ENCODE results near the gene TNRC6C.

The TNRC6C gene

DNA sequence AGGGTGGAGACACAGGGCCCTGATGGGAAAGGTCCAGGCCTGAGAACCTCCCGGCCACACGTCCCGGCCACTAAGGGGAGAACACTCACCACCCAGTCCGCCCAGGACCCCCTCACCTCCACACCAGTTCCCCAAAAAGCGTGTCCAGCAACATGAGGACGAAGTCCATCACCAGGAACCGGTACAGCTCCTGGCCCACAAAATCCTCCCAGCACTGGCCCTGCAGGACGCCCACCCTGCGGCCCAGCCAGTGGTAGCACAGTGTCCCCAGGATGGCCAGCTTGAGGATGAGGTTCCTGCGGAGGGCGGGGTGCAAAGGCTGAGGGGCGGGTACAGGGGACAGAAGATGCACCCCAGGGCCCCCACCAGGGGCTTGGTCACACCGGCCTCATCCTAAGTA is 162.0 kb downstream of the TNRC6C start:
- intact Hi-C loops (cut with micrococcal nuclease) = no loop called here
- peaks cover 62% of the 10 kb centered on the region for H3K4me1 Mint-ChIP-seq (ENCODE audit: low read depth)
- no peak overlapping the region for H3K27ac Mint-ChIP-seq
- no peak overlapping the region for H3K4me3 Mint-ChIP-seq
- H3K9me3 Mint-ChIP-seq = no peaks in the 10 kb centered on the region
- no peaks in the 10 kb centered on the region for H3K27me3 Mint-ChIP-seq
- peaks cover 96% of the 10 kb centered on the region for H3K36me3 Mint-ChIP-seq (ENCODE audit: low read depth)

DNA sequence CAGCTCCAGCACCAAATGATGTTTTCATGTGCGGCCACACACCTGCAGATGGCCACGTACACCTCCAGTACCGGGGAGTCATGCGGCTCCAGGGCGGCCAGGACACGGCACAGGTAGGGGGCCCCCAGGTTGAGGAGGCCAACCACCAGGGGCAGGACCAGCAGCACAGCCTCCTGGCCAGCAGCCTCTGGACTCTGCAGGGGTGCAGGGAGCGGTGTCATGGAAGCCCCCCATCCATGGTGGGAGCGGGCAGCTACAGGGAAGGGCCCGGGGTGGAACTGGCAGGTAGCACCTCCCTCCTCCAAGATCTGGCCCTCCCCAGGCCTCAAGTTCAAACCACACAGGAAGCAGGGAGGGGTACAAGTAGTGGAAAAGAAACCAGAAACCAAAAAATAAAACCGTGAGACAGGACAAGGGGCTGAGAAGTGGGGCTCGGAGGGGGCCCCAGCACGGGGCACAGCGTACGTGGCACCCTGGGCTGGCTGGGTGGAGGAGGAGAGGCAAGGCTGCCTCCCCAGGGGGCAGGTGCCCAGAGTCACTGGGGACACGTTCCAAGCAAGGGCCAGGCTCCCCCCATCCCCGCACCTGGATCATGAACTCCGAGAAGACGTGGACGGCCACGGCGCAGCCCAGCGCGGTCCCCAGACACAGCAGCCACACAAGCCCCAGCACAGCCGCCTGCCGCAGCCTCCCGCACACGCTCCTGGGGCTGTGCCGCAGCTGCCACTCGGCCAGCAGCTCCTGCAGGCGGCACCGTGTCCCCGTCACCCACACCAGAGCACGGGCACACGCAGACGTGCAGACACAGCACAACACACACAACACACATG is 162.7 kb downstream of the TNRC6C start:
- Mint-ChIP-seq H3K36me3 (ENCODE audit: low read depth) (peaks cover 99% of the 10 kb centered on the region), H3K27ac (peak overlapping the region; percentile 4), H3K4me1 (ENCODE audit: low read depth) (peaks cover 68% of the 10 kb centered on the region), H3K4me3 (no peak overlapping the region), H3K27me3 (no peaks in the 10 kb centered on the region), H3K9me3 (no peaks in the 10 kb centered on the region)
- intact Hi-C loops (cut with micrococcal nuclease) = no loop called here

DNA sequence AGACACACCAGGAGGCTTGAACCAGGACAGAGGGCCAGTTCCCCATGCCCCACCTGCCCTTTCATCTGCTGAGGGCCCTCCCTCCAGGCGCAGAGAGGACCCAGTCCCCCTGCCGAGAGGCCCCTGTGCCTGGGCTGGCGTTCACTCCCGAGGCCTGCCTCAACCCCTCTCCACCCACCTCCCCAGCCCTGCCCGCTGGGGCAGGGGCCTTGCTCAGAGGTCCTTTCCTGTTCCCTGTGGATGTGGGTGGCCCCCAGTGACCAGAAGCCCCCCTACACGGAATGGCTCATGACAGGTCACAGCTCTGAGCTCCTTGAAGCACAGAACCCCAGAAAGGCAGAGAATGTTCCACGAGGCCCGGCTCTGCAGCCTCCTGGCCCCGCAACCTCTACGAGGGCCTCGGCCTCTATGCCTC is 163.3 kb downstream of the TNRC6C start:
- intact Hi-C loops (cut with micrococcal nuclease) = no loop called here
- Mint-ChIP-seq H3K27ac (peak overlapping the region; percentile 4), H3K4me3 (no peak overlapping the region), H3K4me1 (ENCODE audit: low read depth) (peaks cover 75% of the 10 kb centered on the region), H3K9me3 (no peaks in the 10 kb centered on the region), H3K27me3 (no peaks in the 10 kb centered on the region), H3K36me3 (ENCODE audit: low read depth) (peaks cover 99% of the 10 kb centered on the region)

DNA sequence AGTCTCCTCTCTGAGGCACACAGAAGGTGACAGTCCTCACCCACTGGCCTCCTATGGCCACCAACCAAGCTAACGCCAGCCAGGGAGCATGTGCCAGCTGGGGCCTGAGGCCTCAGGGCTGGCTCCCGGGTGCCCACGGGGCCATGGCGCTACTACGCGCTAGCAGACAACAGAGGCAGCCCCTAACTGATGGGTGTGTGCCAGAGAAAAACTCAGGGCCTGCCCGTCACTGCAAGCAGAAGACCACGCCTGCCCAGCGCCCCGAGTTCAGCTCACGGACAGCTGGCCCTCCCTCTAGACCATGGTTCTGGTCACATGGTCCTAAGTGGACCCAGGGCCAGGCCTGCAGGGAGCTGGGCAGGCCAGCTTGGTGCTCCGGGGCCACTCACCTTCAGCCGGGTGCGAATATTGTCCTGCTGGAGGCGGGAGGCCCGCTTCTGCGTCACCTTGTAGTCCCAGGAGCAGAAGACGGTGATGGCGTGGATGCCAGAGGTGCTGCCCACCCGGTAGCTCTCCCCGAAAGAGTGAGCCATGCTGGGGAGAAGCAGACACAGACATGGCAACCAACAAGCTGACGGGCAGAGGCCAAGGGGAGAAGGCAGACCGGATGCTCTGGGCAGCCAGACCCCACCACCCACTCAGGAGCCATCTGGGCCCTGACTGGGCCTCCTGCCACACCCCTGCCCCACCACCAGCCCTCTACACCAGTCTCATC is 163.9 kb downstream of the TNRC6C start:
- intact Hi-C loops (cut with micrococcal nuclease) = no loop called here
- peaks cover 80% of the 10 kb centered on the region for H3K4me1 Mint-ChIP-seq (ENCODE audit: low read depth)
- H3K27me3 Mint-ChIP-seq = no peaks in the 10 kb centered on the region
- peaks cover 99% of the 10 kb centered on the region for H3K36me3 Mint-ChIP-seq (ENCODE audit: low read depth)
- no peaks in the 10 kb centered on the region for H3K9me3 Mint-ChIP-seq
- no peak overlapping the region for H3K4me3 Mint-ChIP-seq
- peak overlapping the region; percentile 4 for H3K27ac Mint-ChIP-seq

DNA sequence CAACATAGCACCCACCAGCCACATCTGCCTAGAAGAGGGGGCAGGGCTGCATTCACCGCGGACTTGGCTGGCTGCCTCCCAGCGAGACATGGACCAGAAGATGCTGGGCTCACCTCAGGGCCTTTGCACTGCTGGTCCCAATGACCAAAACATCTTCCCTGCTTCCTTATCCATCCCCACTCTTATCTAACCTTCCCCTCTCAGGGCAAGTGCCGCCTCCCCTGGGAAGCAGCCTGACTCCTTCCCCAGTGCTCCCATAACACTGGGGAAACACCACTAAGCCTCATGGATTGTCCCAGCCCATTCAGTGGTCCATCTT is 164.4 kb downstream of the TNRC6C start:
- Mint-ChIP-seq H3K27me3 (no peaks in the 10 kb centered on the region), H3K36me3 (ENCODE audit: low read depth) (peaks cover 99% of the 10 kb centered on the region), H3K27ac (no peak overlapping the region), H3K4me3 (no peak overlapping the region), H3K9me3 (no peaks in the 10 kb centered on the region), H3K4me1 (ENCODE audit: low read depth) (peaks cover 80% of the 10 kb centered on the region)
- intact Hi-C loops (cut with micrococcal nuclease) = no loop called here

DNA sequence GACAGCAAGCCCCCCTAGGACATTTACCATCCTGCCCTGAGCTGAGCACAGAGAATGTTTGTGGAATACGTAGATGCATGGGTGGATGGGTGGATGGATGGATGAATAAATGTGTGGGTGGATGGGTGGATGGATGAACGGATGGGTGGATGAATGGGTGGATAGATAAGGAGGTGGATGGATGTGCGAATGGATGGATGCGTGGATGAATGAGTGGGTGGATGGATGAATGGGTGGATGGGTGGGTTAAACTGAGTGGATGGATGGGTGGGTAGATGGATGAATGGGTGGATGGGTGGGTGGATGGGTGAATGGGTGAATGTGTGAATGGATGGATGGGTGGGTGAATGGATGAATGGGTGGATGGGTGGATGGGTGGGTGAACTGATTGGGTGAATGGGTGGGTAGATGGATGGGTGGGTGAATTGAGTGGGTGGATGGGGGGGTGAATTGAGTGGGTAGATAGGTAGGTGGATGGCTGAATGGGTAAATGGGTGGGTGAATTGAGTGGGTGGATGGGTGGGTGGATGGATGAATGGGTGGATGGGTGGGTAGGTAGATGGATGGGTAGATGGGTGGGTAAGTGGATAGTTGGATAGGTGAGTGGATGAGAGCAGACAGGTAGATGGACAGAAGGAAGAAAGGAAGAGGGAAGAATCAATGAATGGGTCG is 164.9 kb downstream of the TNRC6C start:
- no peak overlapping the region for H3K4me3 Mint-ChIP-seq
- no peaks in the 10 kb centered on the region for H3K9me3 Mint-ChIP-seq
- H3K27ac Mint-ChIP-seq = peak overlapping the region; percentile 82
- H3K27me3 Mint-ChIP-seq = no peaks in the 10 kb centered on the region
- intact Hi-C loops (cut with micrococcal nuclease) = no loop called here
- peaks cover 97% of the 10 kb centered on the region for H3K36me3 Mint-ChIP-seq (ENCODE audit: low read depth)
- peaks cover 77% of the 10 kb centered on the region for H3K4me1 Mint-ChIP-seq (ENCODE audit: low read depth)

DNA sequence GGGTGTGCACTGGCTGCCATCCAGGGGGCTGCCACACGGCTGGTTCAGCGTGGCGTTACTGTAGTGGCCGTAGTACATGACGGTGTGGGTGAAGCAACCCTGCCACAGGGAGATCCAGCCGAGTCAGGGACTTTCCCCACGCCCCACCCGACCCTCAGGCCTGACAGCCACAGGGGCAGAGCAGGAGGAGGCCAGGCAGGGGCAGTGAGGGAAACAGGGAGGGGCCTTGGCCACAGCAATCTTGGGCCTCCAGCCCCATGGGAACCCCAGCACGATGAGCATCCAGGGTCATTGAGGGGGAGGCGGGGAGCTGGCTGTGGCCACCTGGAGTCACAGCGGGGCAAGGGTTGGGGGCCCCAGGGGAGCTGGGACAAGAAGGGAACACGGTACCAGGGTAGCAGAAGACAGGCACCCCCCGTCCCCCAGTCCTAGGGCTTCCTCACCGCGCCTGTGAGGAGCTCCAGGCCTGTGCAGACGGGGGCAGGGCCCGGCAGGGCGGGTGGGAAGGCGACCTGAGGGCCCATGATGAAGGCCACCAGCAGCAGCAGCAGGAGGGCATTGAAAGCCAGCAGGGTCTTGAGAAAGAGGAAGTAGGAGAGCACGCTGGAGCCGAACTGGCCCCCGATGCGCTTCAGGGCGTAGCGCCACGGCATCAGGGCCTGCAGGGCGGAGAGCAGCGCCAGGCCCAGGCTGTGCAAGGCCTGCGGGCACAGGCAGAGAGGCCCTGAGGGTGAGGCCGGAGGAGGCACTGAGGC is 165.8 kb downstream of the TNRC6C start:
- intact Hi-C loops (cut with micrococcal nuclease) = no loop called here
- Mint-ChIP-seq H3K9me3 (no peaks in the 10 kb centered on the region), H3K27ac (peak overlapping the region; percentile 82), H3K27me3 (no peaks in the 10 kb centered on the region), H3K4me3 (peak overlapping the region; percentile 26), H3K36me3 (ENCODE audit: low read depth) (peaks cover 94% of the 10 kb centered on the region), H3K4me1 (ENCODE audit: low read depth) (peaks cover 84% of the 10 kb centered on the region)

DNA sequence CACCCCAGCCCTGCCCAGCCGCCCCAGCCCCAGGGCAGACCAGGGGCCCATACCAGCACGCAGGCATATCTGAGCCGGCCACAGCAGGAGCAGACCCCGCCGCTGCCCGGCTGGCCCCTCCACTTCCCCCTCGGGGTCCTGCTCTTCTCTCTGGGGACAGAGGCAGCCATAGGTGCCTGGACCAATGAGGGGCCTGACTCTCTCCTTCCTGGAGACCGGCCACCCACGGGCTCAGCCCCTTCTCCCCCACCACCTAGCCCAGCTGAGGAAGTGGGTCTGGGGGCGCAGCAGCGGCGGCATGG is 166.3 kb downstream of the TNRC6C start:
- Mint-ChIP-seq H3K4me1 (ENCODE audit: low read depth) (peaks cover 89% of the 10 kb centered on the region), H3K27ac (peak overlapping the region; percentile 82), H3K36me3 (ENCODE audit: low read depth) (peaks cover 89% of the 10 kb centered on the region), H3K4me3 (peak overlapping the region; percentile 59), H3K27me3 (no peaks in the 10 kb centered on the region), H3K9me3 (no peaks in the 10 kb centered on the region)
- intact Hi-C loops (cut with micrococcal nuclease) = loop anchor here (5.0 kb wide), 1 partner anchor 63 kb away; the partner anchor contains the start of genes AFMID and TK1

DNA sequence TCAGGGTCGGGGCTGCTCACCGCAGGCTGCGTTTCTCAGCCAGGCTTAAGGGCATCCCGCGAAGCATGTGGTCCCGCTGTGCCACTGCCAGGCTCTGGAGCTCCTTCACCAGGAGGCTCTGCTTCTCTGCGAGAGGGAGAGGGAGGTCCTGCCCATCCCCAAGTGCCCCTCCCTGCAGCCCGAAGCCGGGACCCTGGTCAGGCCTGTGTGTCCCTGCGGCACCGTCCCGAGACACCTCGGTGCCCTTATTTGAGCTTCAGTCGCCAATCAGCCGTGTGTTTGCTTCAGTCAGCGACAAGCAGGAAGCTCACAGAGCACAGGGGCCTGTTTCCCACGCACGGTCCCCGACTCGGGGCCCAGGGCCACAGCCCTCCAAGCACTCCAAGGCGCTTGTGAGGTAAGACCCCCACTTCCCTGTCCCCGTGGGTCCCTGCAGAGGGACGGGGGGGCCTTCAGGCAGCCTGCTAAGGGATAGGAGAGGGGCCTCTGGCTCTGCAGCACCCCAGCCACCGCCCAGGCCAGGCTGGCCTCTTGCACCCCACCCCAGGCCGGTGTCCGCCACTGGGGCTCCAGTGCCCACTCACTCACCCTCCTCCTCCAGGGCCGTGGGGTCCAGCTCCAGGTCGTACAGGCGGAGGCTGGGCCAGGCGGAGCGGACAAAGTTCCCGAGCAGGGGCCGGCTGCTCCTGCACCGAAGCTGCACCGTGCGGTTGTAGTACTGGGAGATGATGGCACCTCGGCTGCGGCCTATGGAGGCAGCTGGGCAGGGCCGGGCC is 166.8 kb downstream of the TNRC6C start:
- Mint-ChIP-seq H3K36me3 (ENCODE audit: low read depth) (peaks cover 85% of the 10 kb centered on the region), H3K27ac (peak overlapping the region; percentile 82), H3K27me3 (no peaks in the 10 kb centered on the region), H3K9me3 (no peaks in the 10 kb centered on the region), H3K4me1 (ENCODE audit: low read depth) (peaks cover 93% of the 10 kb centered on the region), H3K4me3 (peak overlapping the region; percentile 59)
- intact Hi-C loops (cut with micrococcal nuclease) = loop anchor here (5.0 kb wide), 1 partner anchor 62 kb away; the partner anchor contains the start of genes AFMID and TK1

DNA sequence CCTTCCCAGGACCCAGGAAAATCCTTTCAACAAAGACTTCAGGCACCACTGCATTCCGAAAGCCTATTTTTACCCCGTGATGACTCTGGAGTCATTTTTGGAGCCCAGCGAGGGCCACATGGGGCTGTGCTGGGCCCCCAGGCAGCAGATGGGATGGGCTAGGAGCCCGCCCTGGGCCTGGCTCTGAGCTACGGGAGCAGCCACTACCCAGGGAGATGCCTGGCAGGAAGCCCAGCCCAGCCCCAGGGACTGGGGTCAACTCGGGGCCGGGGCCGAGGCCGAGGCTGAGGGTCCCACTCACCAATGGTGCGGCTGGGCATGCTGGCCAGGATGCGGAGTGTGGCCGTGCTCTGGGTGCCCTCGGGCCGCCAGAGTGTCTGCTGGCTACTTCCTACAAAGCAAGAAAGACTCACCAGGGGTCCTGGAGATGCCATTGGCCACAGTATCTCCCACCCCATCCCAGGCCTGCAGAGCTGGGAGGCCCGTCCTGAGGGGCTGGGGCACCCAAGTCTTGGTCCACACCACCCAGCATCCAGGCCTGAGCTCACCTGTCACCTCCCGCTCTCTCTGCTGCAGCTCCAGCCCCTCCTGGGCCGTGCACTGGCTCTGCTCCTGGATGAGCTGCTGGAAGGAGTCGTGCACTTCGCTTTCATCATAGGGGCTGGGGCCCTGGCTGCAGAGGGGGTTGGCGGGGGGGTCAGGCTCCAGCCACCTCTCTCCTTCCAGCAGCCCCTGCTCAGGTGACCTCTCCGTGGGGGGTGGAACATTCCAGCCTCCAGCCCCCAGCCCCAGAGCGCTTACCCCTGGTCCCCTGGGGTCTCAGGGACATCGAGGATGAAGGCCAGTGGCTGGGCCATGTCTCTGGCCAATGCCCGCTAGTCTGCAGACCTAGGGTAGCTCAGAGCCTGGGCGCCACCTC is 167.7 kb downstream of the TNRC6C start:
- no peaks in the 10 kb centered on the region for H3K9me3 Mint-ChIP-seq
- peaks cover 83% of the 10 kb centered on the region for H3K36me3 Mint-ChIP-seq (ENCODE audit: low read depth)
- peak overlapping the region; percentile 93 for H3K27ac Mint-ChIP-seq
- H3K27me3 Mint-ChIP-seq = no peaks in the 10 kb centered on the region
- intact Hi-C loops (cut with micrococcal nuclease) = loop anchor here (2.0 to 5.0 kb wide), 2 partner anchors 13 to 61 kb away; partner anchors contain the start of genes AFMID and TK1
- H3K4me3 Mint-ChIP-seq = peak overlapping the region; percentile 93
- H3K4me1 Mint-ChIP-seq (ENCODE audit: low read depth) = peaks cover 94% of the 10 kb centered on the region

DNA sequence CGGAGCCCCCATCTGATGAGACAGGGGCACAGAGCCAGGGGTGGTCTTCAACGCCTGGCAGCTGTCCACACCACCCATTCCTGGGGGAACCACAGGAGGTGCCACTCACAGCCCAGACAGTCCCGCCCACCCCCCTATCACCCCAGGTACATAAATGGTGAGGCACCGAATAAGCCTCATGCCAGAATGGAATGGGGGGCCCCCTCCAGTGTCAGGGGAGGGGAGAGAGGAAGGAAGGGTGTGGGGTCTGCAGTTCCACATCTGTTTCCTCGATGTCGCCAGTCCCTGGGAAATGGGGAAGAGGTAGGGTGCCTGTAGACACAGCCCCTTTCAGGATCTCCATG is 168.4 kb downstream of the TNRC6C start:
- H3K36me3 Mint-ChIP-seq (ENCODE audit: low read depth) = peaks cover 77% of the 10 kb centered on the region
- no peaks in the 10 kb centered on the region for H3K27me3 Mint-ChIP-seq
- H3K27ac Mint-ChIP-seq = peak overlapping the region; percentile 93
- peak overlapping the region; percentile 93 for H3K4me3 Mint-ChIP-seq
- no peaks in the 10 kb centered on the region for H3K9me3 Mint-ChIP-seq
- intact Hi-C loops (cut with micrococcal nuclease) = loop anchor here (2.0 to 5.0 kb wide), 2 partner anchors 14 to 60 kb away; partner anchors contain the start of genes AFMID and TK1
- peaks cover 93% of the 10 kb centered on the region for H3K4me1 Mint-ChIP-seq (ENCODE audit: low read depth)

DNA sequence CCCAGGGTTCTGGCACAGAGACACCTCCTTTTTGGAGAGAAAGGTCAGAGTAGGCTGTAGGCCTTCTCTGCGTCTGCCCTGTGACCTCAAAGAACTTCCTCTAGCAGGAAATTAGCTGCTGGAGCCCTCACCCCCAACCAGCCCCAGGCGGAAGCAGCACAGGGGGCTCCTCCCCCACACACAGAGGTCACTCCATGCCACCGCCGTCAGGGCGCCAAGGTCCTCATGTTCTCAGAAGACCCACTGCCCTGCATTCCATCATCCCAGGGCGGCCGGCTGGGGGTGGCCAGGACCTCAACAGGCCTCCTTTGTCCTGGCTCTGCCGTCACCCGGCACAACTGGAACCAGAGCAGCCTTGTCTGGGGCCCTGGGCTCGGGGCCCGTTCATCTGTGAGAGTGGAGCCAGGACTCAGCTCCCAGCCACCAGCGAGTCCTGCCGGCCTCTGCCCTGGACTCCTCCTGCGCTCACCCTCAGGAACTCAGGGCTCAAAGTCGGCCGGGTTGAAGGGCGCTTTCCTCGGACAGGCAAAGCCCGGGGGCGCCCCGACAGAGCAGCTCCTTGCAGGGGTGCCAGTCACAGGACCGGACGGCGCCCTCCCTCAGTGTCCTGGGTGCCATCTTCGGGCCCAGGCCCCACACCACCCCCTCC is 168.9 kb downstream of the TNRC6C start:
- intact Hi-C loops (cut with micrococcal nuclease) = loop anchor here (2.0 to 5.0 kb wide), 2 partner anchors 15 to 60 kb away; partner anchors contain the start of genes AFMID and TK1
- H3K27me3 Mint-ChIP-seq = peaks cover 2% of the 10 kb centered on the region
- peak overlapping the region; percentile 93 for H3K4me3 Mint-ChIP-seq
- H3K27ac Mint-ChIP-seq = peak overlapping the region; percentile 93
- H3K9me3 Mint-ChIP-seq = no peaks in the 10 kb centered on the region
- H3K4me1 Mint-ChIP-seq (ENCODE audit: low read depth) = peaks cover 91% of the 10 kb centered on the region
- H3K36me3 Mint-ChIP-seq (ENCODE audit: low read depth) = peaks cover 73% of the 10 kb centered on the region
